Astrocyte (in vitro differentiated cells and primary cell): ENCODE measurements around the gene ETV6. TPM values are rescaled to one million over a fixed set of nuclear protein-coding genes. Genes with fewer than 3 reads are reported as not detected.

Experiments used
- DNase-seq: peaks from one replicate; pipeline ENCODE4 v3.0.0-alpha.2; 2010; ENCODE audit warnings: low read depth
- FAIRE-seq: peaks from 2 replicates; lab custom pipeline; 2011; peaks lifted over from hg19 to GRCh38; lab: Jason Lieb, UNC
- H2AFZ ChIP-seq: 2 replicates; pipeline ENCODE4 v1.6.0; 2012; ENCODE audit warnings: low read depth, low read length, inconsistent platforms
- H3K27ac ChIP-seq: 2 replicates; pipeline ENCODE4 v1.5.1; 2011; ENCODE audit warnings: low read depth, low read length, inconsistent platforms
- H3K27me3 ChIP-seq: 2 replicates; pipeline ENCODE4 v1.6.0; 2011; ENCODE audit warnings: low read length, inconsistent platforms; ENCODE audit not compliant: insufficient read depth
- H3K36me3 ChIP-seq: 2 replicates; pipeline ENCODE4 v1.5.1; 2011; ENCODE audit warnings: low read length, inconsistent platforms; ENCODE audit not compliant: insufficient read depth
- H3K4me1 ChIP-seq: 2 replicates; pipeline ENCODE4 v1.5.1; 2011; ENCODE audit warnings: low read length, inconsistent platforms; ENCODE audit not compliant: insufficient read depth
- H3K4me2 ChIP-seq: 2 replicates; pipeline ENCODE4 v1.6.0; 2012; ENCODE audit warnings: low read length, inconsistent platforms
- H3K4me3 ChIP-seq: 2 replicates; pipeline ENCODE4 v1.5.1; 2011; ENCODE audit warnings: low read depth, mild to moderate bottlenecking, low read length, inconsistent platforms; ENCODE audit not compliant: insufficient read depth
- H3K79me2 ChIP-seq: 2 replicates; pipeline ENCODE4 v1.6.0; 2012; ENCODE audit warnings: mild to moderate bottlenecking, low read length, inconsistent platforms; ENCODE audit not compliant: insufficient read depth
- H3K9ac ChIP-seq: 2 replicates; pipeline ENCODE4 v1.6.0; 2012; ENCODE audit warnings: mild to moderate bottlenecking, low read length, inconsistent platforms
- H3K9me3 ChIP-seq: 2 replicates; pipeline ENCODE4 v1.5.1; 2012; ENCODE audit warnings: low read depth, mild to moderate bottlenecking, low read length, inconsistent platforms; ENCODE audit not compliant: insufficient read depth
- H4K20me1 ChIP-seq: 2 replicates; pipeline ENCODE4 v1.6.0; 2012; ENCODE audit warnings: low read length, inconsistent platforms; ENCODE audit not compliant: insufficient read depth
- H3K27ac Mint-ChIP-seq: one replicate; pipeline ENCODE4 v1.8.0; 2021; ENCODE audit warnings: mild to moderate bottlenecking, mixed read lengths; ENCODE audit not compliant: unreplicated experiment
- H3K27me3 Mint-ChIP-seq: one replicate; pipeline ENCODE4 v1.8.0; 2021; ENCODE audit warnings: low read depth, mixed read lengths; ENCODE audit not compliant: unreplicated experiment
- H3K36me3 Mint-ChIP-seq: one replicate; pipeline ENCODE4 v1.8.0; 2021; ENCODE audit warnings: low read depth, mixed read lengths; ENCODE audit not compliant: unreplicated experiment
- H3K4me1 Mint-ChIP-seq: one replicate; pipeline ENCODE4 v1.8.0; 2021; ENCODE audit warnings: low read depth, mixed read lengths; ENCODE audit not compliant: unreplicated experiment
- H3K4me3 Mint-ChIP-seq: one replicate; pipeline ENCODE4 v1.8.0; 2021; ENCODE audit warnings: mild to moderate bottlenecking, moderate library complexity, mixed read lengths; ENCODE audit not compliant: unreplicated experiment
- H3K9me3 Mint-ChIP-seq: one replicate; pipeline ENCODE4 v1.8.0; 2021; ENCODE audit warnings: mild to moderate bottlenecking, mixed read lengths; ENCODE audit not compliant: unreplicated experiment
- CTCF ChIP-seq: IDR thresholded peaks from 2 replicates; pipeline ENCODE4 v1.5.1; 2011; ENCODE audit warnings: low read depth, mild to moderate bottlenecking, inconsistent platforms, low read length, moderate library complexity; ENCODE audit not compliant: insufficient read depth
- EZH2 ChIP-seq: IDR thresholded peaks from 2 replicates; pipeline ENCODE4 v1.6.1; 2012; ENCODE audit warnings: mild to moderate bottlenecking, low read length, inconsistent platforms; ENCODE audit not compliant: insufficient read depth
- total RNA-seq: library from RNA; stranded (reverse); gene quantifications from 2 replicates; pipeline ENCODE4 v1.2.1, GENCODE V29; 2021

The ETV6 gene
- total RNA-seq, 1 donor from 2014 or later: 41.2 TPM

GRCh38 chr12:11855983-11856374, 206.5 kb downstream of the ETV6 start:
- Histone ChIP-seq H3K4me3 (no peak overlapping the region), H3K79me2 (no peaks in the 10 kb centered on the region), H3K36me3 (peaks cover 32% of the 10 kb centered on the region), H3K27me3 (no peaks in the 10 kb centered on the region), H4K20me1 (peaks cover 3% of the 10 kb centered on the region), H3K9ac (no peak overlapping the region), H3K9me3 (no peaks in the 10 kb centered on the region), H3K27ac (no peak overlapping the region), H2AFZ (no peak overlapping the region), H3K4me1 (peaks cover 11% of the 10 kb centered on the region), H3K4me2 (peak overlapping the region; percentile 17)
- no peaks in the 10 kb centered on the region for H3K27me3 Mint-ChIP-seq
- FAIRE-seq (no peak), DNase-seq (no peak)
- peaks cover 48% of the 10 kb centered on the region for H3K36me3 Mint-ChIP-seq
- H3K27ac Mint-ChIP-seq: peak overlapping the region; percentile 30
- peaks cover 9% of the 10 kb centered on the region for H3K4me1 Mint-ChIP-seq
- TF ChIP-seq EZH2 (no peak), CTCF (no peak)
- no peaks in the 10 kb centered on the region for H3K9me3 Mint-ChIP-seq
- peak overlapping the region; percentile 50 for H3K4me3 Mint-ChIP-seq

- H3K27me3 Mint-ChIP-seq: no peaks in the 10 kb centered on the region
- no peak overlapping the region for H3K27ac ChIP-seq
- no peaks in the 10 kb centered on the region for H3K79me2 ChIP-seq
- H3K27me3 ChIP-seq: no peaks in the 10 kb centered on the region
- no peak for FAIRE-seq
- no peak overlapping the region for H3K4me3 Mint-ChIP-seq
- no peak overlapping the region for H3K4me2 ChIP-seq
- no peak overlapping the region for H3K27ac Mint-ChIP-seq
- H3K9ac ChIP-seq: no peak overlapping the region
- no peaks in the 10 kb centered on the region for H3K9me3 Mint-ChIP-seq
- H3K9me3 ChIP-seq: no peaks in the 10 kb centered on the region
- no peak for DNase-seq
- no peak overlapping the region for H2AFZ ChIP-seq
- peaks cover 32% of the 10 kb centered on the region for H3K36me3 ChIP-seq
- no peak for TF ChIP-seq EZH2
- TF ChIP-seq CTCF: no peak
- H4K20me1 ChIP-seq: peaks cover 6% of the 10 kb centered on the region
- H3K4me1 ChIP-seq: peaks cover 11% of the 10 kb centered on the region
- peaks cover 9% of the 10 kb centered on the region for H3K4me1 Mint-ChIP-seq
- H3K36me3 Mint-ChIP-seq: peaks cover 51% of the 10 kb centered on the region
- H3K4me3 ChIP-seq: no peak overlapping the region
Measured at GRCh38 chr12:11856971-11857370, 207.5 kb downstream of the ETV6 start.

GRCh38 chr12:11859705-11860425, 210.4 kb downstream of the ETV6 start:
- H3K27ac ChIP-seq: no peak overlapping the region
- H3K4me1 Mint-ChIP-seq: peaks cover 18% of the 10 kb centered on the region
- H4K20me1 ChIP-seq: peaks cover 6% of the 10 kb centered on the region
- no peaks in the 10 kb centered on the region for H3K79me2 ChIP-seq
- FAIRE-seq (no peak), DNase-seq (no peak)
- H3K27ac Mint-ChIP-seq: no peak overlapping the region
- H3K36me3 ChIP-seq: peaks cover 25% of the 10 kb centered on the region
- TF ChIP-seq EZH2: no peak
- TF ChIP-seq CTCF: no peak
- H3K36me3 Mint-ChIP-seq: peaks cover 42% of the 10 kb centered on the region
- H3K4me3 Mint-ChIP-seq: no peak overlapping the region
- peaks cover 11% of the 10 kb centered on the region for H3K4me1 ChIP-seq
- no peaks in the 10 kb centered on the region for H3K9me3 ChIP-seq
- no peak overlapping the region for H3K9ac ChIP-seq
- peaks cover 2% of the 10 kb centered on the region for H3K9me3 Mint-ChIP-seq
- H2AFZ ChIP-seq: no peak overlapping the region
- no peaks in the 10 kb centered on the region for H3K27me3 Mint-ChIP-seq
- no peak overlapping the region for H3K4me3 ChIP-seq
- H3K4me2 ChIP-seq: no peak overlapping the region
- no peaks in the 10 kb centered on the region for H3K27me3 ChIP-seq
